SK-N-MC (cell line): ENCODE data around the gene SOX5.

Experiments used
- EZH2 ChIP-seq: fragments of 200-600 bp; sonication (generic); IDR thresholded peaks from one replicate; pipeline ENCODE4 v1.6.1; 2017; ENCODE audit warnings: antibody characterized with exemption
- FOXP2 ChIP-seq: optimal IDR thresholded peaks from 2 replicates; pipeline ENCODE3; 2011; ENCODE audit warnings: mild to moderate bottlenecking, moderate library complexity; ENCODE audit not compliant: insufficient read depth; ENCODE audit errors: extremely low read length, control extremely low read depth
- POLR2AphosphoS5 ChIP-seq: IDR thresholded peaks from 2 replicates; pipeline ENCODE4 v1.6.1; 2012; ENCODE audit warnings: mild to moderate bottlenecking, low read depth, low read length, borderline replicate concordance

- no peak for TF ChIP-seq EZH2
- TF ChIP-seq POLR2AphosphoS5, result no peak
- TF ChIP-seq FOXP2, result no peak
These were observed 11.0 kb downstream of the SOX5 start for GRCh38 chr12:23938422-23938821.
